Prostate gland (tissue), 2 donors: Measurements from ENCODE around the gene EPO.

Experiments used
- POLR2A ChIP-seq: fragments of 450-650 bp; IDR thresholded peaks from one replicate; pipeline ENCODE4 v1.6.1; 2016; ENCODE audit warnings: antibody characterized with exemption, mild to moderate bottlenecking
- POLR2AphosphoS5 ChIP-seq: sonication (generic); formaldehyde crosslinking; IDR thresholded peaks from one replicate; pipeline ENCODE4 v1.6.1; 2017; ENCODE audit warnings: antibody characterized with exemption
- TF ChIP-seq, protein P1 (sequence below), 4 experiments: fragments of 200-600 bp in 2 of 4; fragments of 450-650 bp in 2 of 4; sonication (generic) in 2 of 4; IDR thresholded peaks; 1 replicate in 3 of 4; 2 replicates in 1 of 4; pipeline ENCODE4 v1.5.1; 2016 to 2019; ENCODE audit warnings: antibody characterized with exemption in 4 of 4, mild to moderate bottlenecking in 2 of 4, moderate library complexity in 2 of 4

DNA sequence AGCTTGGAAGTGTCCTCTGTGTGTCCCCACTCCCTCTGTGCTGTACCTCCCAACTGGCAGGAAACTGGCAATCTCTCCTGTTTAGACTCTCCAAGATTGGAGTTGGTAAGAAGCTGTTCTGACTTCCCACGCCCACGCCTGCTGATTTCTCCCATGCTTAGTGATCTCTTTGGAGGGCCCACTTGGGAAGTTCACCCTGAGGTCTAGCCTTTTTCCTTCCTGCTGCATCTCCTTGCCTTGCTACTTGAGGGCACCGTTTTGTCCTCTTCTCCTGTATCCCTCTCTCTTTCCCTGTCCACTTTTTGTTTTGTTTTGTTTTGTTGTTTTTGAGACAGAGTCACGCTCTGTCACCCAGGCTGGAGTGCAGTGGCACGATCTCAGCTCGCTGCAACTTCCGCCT is 48.5 kb downstream of the EPO start:
- TF ChIP-seq, protein P1, sequence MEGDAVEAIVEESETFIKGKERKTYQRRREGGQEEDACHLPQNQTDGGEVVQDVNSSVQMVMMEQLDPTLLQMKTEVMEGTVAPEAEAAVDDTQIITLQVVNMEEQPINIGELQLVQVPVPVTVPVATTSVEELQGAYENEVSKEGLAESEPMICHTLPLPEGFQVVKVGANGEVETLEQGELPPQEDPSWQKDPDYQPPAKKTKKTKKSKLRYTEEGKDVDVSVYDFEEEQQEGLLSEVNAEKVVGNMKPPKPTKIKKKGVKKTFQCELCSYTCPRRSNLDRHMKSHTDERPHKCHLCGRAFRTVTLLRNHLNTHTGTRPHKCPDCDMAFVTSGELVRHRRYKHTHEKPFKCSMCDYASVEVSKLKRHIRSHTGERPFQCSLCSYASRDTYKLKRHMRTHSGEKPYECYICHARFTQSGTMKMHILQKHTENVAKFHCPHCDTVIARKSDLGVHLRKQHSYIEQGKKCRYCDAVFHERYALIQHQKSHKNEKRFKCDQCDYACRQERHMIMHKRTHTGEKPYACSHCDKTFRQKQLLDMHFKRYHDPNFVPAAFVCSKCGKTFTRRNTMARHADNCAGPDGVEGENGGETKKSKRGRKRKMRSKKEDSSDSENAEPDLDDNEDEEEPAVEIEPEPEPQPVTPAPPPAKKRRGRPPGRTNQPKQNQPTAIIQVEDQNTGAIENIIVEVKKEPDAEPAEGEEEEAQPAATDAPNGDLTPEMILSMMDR (IDR thresholded peaks at IDR 0.05), result no peak
- no peak for TF ChIP-seq POLR2AphosphoS5
- no peak for TF ChIP-seq POLR2A
